HG03354 (cell line): ENCODE measurements around the gene CDC42EP4.

Experiments
- ATAC-seq: cut with Tn5 transposase; IDR thresholded peaks from one replicate; pipeline ENCODE4 v1.9.1; 2021; ENCODE audit warnings: mild to moderate bottlenecking; ENCODE audit not compliant: unreplicated experiment, poor library complexity, severe bottlenecking

CDC42EP4 gene

DNA sequence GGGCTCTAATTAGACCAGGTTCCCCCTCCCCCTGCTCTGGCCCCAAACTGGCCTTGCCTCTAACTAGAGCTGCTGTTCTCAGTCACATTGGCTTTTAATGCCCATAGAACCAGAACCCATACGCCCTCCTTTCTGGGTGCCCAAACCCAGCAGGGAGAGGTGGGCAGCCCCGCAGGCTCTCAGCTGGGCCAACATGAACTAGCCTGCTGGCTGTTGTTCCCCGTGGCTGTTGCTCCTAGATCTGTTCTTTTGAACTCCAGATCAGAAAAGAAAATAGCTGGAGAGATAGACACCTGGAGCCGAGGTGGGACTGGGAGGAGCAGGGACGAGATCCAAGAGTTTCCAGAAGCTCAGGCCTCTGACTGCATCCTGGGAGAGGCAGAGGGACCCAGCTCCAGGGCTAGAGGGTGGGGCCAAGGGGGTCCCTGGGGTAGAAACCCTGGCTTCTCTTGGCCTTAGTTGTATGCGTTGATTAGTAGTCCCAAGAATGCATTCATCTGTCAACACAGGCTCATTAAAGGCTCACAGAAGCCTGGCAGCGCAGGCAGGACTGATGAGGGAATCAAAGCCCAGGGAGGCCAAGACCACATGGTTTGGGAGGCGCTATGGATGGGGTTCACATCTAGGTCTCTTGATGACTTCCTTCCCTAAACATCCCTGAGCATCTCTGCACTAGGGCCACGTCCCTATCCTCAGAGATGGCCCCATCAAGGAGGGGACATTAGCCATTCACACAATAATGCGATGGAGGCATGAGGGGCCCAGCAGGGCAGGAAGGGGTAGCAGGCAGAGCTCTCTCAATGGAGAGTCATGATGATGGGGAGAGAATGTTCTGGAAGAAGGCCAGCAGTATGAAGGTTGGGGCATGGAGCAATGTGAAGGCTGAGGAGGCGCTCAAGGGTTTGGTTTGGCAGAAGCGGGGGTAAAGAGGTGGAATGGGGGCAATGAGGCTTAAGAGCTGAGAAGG is 48.8 kb downstream of the CDC42EP4 start:
- ATAC-seq = no peak

DNA sequence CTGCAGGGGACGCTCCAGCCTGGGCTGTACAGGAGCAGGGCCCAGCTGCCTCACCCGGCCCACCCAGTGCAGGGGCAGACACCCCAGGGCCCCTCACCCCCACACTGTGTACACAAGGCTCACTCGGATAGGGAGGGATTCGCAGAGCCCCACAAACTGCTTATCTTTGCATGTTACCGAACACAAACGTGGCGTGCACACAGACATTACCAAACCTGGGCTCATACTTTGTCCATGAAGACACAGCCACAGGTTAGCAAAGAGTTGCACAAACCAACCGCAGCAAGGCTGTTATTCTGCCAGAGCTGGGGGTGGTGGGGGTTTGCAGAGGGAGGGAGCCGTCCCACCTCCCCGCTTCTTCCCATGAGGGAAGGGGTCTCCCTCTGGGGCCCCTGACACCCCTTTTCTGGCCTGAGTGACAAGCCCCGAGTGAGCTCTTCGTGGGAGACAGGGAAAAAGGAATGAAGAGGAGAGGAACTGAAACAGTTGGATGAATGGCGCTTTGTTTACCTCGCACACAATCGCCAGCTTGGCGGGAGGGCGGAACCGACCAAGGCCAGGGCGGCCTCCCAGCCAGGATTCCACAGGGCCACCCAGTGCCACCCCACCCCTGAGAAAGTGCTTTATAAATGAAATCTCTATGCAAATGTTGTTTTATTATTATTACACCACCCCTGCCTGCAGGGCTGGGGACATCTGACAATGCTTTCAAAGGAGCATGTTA is 49.7 kb downstream of the CDC42EP4 start:
- no peak for ATAC-seq

- ATAC-seq = no peak
These were observed 50.2 kb downstream of the CDC42EP4 start, which contains the start of gene CPSF4L for GRCh38 chr17:73261617-73261951. TSS of gene CPSF4L (minus strand) at chr17:73261880. CDS start at chr17:73261818, 62 bp downstream.

DNA sequence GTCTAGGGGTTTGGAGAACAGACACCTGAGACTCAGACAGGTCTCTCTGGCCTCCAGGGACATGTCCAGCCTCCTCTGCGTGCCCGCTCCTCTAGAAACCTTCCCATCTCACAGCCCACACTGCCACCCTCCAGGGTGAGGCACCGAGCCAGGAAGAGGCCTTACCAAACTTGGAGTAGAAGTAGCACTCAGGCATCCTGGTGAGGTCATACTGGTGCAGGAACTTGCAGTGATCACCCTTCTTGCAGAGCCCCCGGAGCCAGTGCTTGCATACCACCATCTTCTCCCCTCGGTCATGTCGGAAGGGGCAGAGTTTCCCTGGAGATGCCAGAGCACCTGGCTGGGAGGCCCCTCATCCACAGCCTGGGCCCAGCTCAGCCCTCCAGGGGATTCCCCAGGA is 54.3 kb downstream of the CDC42EP4 start:
- no peak for ATAC-seq

GRCh38 chr17:73256220-73256619 is 55.6 kb downstream of the CDC42EP4 start:
- ATAC-seq = no peak

GRCh38 chr17:73255671-73256181 is 56.1 kb downstream of the CDC42EP4 start:
- ATAC-seq = peak; percentile 73

- no peak for ATAC-seq
These were observed 59.9 kb downstream of the CDC42EP4 start for GRCh38 chr17:73251871-73252270.

DNA sequence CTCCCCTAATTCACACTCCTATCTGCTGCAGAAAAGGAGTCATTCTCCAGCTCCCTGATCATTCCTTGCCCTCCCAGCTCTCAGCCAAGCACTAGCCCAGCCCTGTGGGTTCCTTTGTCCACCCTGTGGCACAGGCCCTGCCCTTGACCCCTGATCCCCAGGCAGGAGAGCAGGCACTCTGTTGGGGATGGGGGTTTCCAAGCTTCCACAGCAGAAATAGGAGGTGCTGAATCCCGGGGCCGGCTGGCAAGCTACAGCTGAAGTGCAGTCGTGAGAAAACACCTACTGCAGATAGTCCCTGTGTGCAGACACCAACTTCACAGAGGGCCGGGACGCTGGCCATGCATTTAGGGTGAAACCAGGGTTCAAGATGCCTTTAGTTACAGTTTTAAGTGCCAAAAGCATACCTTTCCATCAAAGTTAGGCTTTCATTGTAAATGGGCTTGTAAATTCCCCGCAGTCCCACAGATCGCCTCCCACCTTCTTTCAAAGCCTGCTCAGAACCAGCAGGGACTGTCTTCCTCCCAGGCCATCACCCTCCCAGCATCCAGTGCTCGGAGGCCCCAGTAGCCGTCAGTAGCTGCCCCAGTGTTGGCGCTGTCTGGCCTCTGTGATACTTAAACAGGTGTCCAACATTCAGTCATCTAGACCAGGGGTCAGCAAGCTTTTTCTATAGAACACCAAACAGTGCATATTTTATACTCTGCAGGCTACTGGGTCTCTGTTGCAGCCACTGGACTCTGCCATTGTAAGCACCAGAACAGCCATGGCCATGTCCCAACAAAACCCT is 60.8 kb downstream of the CDC42EP4 start:
- no peak for ATAC-seq

GRCh38 chr17:73249700-73250099 is 62.1 kb downstream of the CDC42EP4 start:
- ATAC-seq = no peak

DNA sequence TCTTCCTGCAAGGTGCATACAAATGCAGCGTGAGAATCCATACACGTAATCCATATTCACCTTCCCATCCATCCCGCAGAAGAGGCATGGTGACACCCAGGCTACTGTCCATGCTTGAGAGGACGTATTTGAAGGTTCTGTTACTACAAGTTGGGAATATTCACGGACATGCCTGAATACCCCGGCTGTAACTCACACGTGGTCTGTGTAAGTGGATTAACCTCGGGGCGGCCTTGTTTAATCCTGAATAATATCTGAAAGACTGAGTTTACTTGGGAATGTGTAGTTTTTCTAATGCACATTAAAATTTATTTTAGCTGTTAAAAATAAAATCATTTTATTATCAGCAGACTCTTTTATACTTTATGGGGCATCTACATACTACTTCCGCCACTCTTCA is 63.3 kb downstream of the CDC42EP4 start:
- ATAC-seq = no peak

GRCh38 chr17:73247726-73248125 is 64.1 kb downstream of the CDC42EP4 start:
- ATAC-seq = no peak

GRCh38 chr17:73240561-73240960 is 71.2 kb downstream of the CDC42EP4 start:
- no peak for ATAC-seq

DNA sequence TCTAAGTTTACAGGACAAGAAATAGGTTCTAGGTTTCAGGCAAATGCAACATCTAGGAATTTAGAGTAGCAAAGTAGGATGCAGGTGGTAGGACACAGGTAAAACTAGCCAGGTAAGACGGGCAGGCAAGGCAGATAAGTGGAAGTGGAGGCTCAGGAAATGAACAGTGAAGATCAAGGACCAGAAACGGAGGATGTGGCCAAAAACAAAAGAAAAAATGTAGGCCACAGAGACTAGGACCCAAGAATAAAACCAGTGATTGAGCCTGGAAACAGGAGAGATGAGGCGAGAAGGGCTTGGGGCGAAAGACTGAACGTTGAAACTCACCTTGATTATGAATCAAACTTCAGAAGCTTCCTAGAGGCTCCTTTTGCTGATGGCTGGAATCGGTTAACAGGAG is 74.1 kb downstream of the CDC42EP4 start:
- ATAC-seq = no peak

- no peak for ATAC-seq
These were observed 77.1 kb downstream of the CDC42EP4 start for GRCh38 chr17:73234736-73235135.
